ENCODE results near the gene MPHOSPH6.
"Not testable (repeated sequence)": the region's sequence is repeated elsewhere in the genome, so short reads cannot be mapped to it uniquely, and the experiment has no call there.

The MPHOSPH6 gene

DNA sequence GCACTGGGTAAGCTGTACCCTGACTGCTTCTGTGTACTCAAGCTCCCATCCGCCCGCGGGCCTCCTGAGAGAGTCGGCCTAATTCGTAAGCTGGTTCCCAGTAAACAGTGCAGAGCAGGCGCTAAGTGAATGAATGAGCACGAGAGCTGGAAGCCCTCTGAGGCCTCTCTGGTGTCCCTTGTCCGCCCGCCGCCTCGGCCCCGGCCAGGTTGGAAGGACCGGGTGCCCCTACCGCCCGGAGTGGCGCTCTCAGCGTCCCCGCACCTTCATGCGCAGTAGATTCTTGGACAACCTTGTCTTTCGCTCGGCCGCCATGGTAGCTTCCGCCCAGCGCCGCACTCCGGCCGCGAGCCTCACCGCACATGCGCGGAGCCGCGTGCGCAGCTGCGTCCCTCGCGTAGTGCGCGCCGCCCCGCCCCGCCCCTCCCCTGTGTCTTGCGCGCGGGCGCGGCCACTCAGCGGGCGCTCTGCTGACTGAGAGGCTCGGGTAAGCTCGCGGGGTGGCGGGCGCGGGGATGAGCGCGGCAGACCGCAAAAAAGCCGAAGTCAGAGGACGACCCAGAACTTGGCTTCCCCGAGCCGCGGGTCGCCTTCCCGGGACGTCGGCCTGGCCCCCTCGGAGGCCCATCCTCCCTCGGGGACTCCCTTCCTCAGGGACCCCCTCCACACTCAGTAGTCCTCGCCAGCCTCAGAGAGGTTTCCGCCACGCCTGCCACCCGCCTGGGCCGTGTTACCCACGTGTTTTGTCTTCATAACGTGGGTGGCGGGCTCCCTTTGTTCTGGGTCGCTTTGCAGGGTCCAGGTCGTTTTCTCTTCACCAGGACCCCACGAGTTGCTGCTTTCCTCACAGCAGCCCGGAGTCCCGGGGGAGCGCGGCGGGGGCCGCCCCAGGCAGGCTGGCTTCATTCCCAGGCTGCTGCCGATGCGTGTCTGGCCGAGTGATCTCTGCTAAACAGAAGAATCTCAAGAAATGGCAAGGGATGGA lies at the start of gene MPHOSPH6:
MPHOSPH6 (minus strand) TSS at position 364 of the 985 bp plus-strand sequence; CDS start at position 315, 49 bp downstream.
- Mint-ChIP-seq H3K4me1 (peaks cover 23% of the 10 kb centered on the region), H3K9me3 (peaks cover 11% of the 10 kb centered on the region), H3K4me3 (peak within 1 kb of the TSS; percentile 91), H3K36me3 (peaks cover 36% of the 10 kb centered on the region), H3K27me3 (peaks cover 43% of the 10 kb centered on the region), H3K27ac (peak within 1 kb of the TSS; percentile 94)
- CTCF ChIA-PET = interaction anchor here (1.0 to 1.5 kb wide), 4 partner anchors 25 to 229 kb away, joined by 3 to 4 read pairs (median 4); no protein-coding TSS in a partner anchor
- DNase-seq = peak; percentile 93

DNA sequence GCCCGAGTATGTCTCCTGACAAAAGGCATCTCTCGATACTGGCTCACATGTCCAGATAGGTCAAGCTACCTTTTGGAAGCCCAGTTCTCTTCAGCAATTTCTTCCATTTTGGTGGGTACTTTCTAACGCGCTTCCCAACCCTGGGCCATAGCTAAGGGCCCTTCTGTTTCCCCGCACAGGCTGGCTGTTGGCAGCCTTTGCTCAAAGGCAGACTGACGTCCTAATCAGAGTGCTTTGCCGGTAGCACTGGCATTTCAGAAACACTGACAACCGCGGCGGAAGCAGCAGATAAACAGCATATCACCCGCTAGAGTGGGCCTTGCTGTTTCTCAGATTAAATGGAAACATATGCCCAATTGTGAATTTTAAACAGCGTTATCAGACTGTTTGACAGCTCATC lies 49.3 kb upstream of the MPHOSPH6 start:
- Mint-ChIP-seq H3K27me3 (no peaks in the 10 kb centered on the region), H3K27ac (no peak overlapping the region), H3K9me3 (no peaks in the 10 kb centered on the region), H3K4me3 (no peak overlapping the region), H3K4me1 (no peaks in the 10 kb centered on the region), H3K36me3 (no peaks in the 10 kb centered on the region)
- CTCF ChIA-PET = no interaction called here
- DNase-seq = no peak

DNA sequence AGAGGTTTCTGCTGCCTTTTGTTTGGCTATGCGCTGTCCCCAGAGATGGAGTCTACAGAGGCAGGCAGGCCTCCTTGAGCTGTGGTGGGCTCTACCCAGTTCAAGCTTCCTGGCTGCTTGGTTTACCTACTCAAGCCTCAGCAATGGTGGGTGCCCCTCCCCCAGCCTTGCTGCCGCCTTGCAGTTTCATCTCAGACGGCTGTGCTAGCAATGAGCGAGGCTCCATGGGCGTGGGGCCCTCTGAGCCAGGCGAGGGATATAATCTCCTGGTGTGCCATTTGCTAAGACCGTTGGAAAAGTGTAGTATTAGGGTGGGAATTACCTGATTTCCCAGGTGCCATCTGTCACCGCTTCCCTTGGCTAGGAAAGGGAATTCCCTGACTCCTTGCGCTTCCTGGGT lies 39.3 kb upstream of the MPHOSPH6 start:
- H3K9me3 Mint-ChIP-seq, H3K36me3 Mint-ChIP-seq, CTCF ChIA-PET, H3K4me3 Mint-ChIP-seq, H3K27me3 Mint-ChIP-seq, H3K27ac Mint-ChIP-seq, DNase-seq, H3K4me1 Mint-ChIP-seq: not testable (repeated sequence)

DNA sequence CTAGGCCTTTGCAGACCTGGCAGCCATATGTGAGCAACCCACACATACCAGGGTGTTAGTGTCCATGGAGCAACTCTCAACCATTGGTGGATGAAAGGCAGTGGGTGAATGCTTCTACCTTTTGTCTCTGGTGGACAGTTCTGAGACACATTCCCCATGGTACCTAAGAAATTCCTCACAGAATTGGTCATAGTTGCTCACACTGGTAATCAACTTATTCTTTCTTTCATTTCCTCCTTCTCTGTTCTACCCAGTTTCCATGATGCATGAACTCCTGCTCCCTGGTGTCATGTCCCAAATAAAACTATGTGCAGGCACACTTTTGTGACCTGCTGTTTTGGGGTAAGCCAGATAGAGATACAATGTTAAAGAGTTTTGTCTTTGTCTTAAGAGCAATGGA lies 33.2 kb upstream of the MPHOSPH6 start:
- DNase-seq = no peak
- CTCF ChIA-PET = no interaction called here
- peaks cover 5% of the 10 kb centered on the region for H3K27me3 Mint-ChIP-seq
- no peaks in the 10 kb centered on the region for H3K9me3 Mint-ChIP-seq
- H3K27ac Mint-ChIP-seq = no peak overlapping the region
- no peak overlapping the region for H3K4me3 Mint-ChIP-seq
- no peaks in the 10 kb centered on the region for H3K36me3 Mint-ChIP-seq
- no peaks in the 10 kb centered on the region for H3K4me1 Mint-ChIP-seq

DNA sequence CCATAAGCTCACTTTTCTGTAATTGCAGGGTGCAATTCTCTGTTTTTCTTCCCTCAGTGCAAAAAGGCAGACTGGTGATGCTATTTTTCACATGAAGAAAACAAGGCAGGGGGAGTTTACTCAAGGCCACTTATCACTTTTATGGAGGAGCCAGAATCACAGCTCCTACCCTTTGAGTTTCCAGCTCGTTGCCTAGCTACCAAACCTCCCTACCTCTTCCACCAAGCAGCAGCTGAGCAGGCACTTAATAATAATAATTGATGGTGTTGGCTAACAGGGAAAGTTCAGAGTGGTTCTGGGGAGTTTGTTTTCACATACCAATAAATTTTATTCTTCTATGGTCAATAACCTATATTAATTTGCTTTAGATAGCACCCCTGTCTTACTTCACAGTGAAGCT lies 31.9 kb upstream of the MPHOSPH6 start:
- H3K9me3 Mint-ChIP-seq = no peaks in the 10 kb centered on the region
- peaks cover 12% of the 10 kb centered on the region for H3K27me3 Mint-ChIP-seq
- H3K27ac Mint-ChIP-seq = no peak overlapping the region
- DNase-seq = no peak
- H3K4me1 Mint-ChIP-seq = no peaks in the 10 kb centered on the region
- CTCF ChIA-PET = no interaction called here
- no peak overlapping the region for H3K4me3 Mint-ChIP-seq
- H3K36me3 Mint-ChIP-seq = no peaks in the 10 kb centered on the region

DNA sequence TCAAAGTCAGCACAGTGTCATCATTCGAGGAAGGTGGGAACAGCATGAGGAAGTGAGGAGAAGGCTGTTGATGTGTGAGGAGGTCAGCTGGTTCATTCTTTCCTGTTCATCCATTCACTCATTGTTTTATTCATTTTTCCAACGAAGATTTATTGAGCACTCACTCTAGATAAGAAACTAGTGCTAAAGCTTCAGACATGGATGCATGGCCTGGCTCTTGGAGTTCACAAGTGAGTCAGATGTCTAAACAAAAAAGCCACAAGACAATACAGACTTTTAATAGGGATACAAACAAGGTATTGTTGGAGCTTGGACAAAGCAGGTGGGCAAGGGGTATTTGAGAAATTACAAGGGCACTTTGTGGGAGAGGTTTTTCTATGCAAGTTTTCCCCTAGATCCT lies 31.3 kb upstream of the MPHOSPH6 start:
- H3K36me3 Mint-ChIP-seq = no peaks in the 10 kb centered on the region
- no peak overlapping the region for H3K4me3 Mint-ChIP-seq
- H3K4me1 Mint-ChIP-seq = no peaks in the 10 kb centered on the region
- no peak overlapping the region for H3K27ac Mint-ChIP-seq
- peaks cover 12% of the 10 kb centered on the region for H3K27me3 Mint-ChIP-seq
- CTCF ChIA-PET = no interaction called here
- no peak for DNase-seq
- no peaks in the 10 kb centered on the region for H3K9me3 Mint-ChIP-seq

GRCh38 chr16:82199209-82199608 lies 29.2 kb upstream of the MPHOSPH6 start:
- Mint-ChIP-seq H3K27me3 (peaks cover 12% of the 10 kb centered on the region), H3K27ac (no peak overlapping the region), H3K9me3 (no peaks in the 10 kb centered on the region), H3K36me3 (no peaks in the 10 kb centered on the region), H3K4me1 (no peaks in the 10 kb centered on the region), H3K4me3 (no peak overlapping the region)
- CTCF ChIA-PET = interaction anchor here (0.7 kb wide), 1 partner anchor 29 kb away, joined by 3 read pairs; the partner anchor contains the start of gene MPHOSPH6
- DNase-seq = no peak

DNA sequence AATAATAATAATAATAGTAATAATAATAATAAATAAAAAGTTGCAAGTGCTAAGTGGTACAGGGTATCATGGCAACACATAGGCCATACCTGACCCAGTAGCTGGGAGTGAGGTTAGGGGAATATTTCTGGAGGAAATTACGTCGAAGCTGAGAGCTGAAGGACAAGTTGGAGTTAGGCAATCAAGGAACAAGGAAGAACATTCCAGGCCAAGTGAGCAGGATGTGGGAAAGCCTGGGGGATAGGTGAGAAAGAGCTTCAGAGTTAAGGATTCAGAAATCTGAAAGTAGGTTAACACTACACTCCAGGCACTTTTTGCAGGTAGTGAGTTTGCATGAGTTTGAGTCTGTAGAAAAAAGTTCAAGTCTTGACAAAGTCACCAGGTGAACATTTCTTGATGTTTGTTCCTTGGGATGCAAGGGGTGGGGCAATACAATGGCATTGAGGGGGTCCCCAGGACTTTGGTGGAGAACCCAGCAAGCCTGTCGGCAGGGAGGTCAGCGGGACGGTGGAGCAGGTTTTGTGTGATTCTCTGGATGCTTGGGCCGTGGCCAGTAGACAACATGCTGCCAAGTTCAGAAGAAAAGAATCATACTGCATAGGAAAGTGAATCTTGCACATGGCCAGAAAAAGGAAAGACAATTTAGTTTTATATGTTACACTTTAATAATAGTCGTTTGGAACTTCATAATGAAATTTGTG lies 27.7 kb upstream of the MPHOSPH6 start:
- H3K4me3 Mint-ChIP-seq = no peak overlapping the region
- CTCF ChIA-PET = no interaction called here
- H3K4me1 Mint-ChIP-seq = peaks cover 7% of the 10 kb centered on the region
- no peaks in the 10 kb centered on the region for H3K9me3 Mint-ChIP-seq
- no peak overlapping the region for H3K27ac Mint-ChIP-seq
- no peaks in the 10 kb centered on the region for H3K36me3 Mint-ChIP-seq
- DNase-seq = no peak
- H3K27me3 Mint-ChIP-seq = peaks cover 12% of the 10 kb centered on the region

GRCh38 chr16:82195917-82196494 lies 26.0 kb upstream of the MPHOSPH6 start:
- no peak for DNase-seq
- Mint-ChIP-seq H3K4me1 (peaks cover 12% of the 10 kb centered on the region), H3K36me3 (peaks cover 2% of the 10 kb centered on the region), H3K27ac (no peak overlapping the region), H3K27me3 (peaks cover 8% of the 10 kb centered on the region), H3K4me3 (no peak overlapping the region), H3K9me3 (peaks cover 1% of the 10 kb centered on the region)
- CTCF ChIA-PET = interaction anchor here (0.9 to 2.0 kb wide), 2 partner anchors 26 to 35 kb away, joined by 3 to 8 read pairs; partner anchors contain the start of gene MPHOSPH6

GRCh38 chr16:82194086-82194485 lies 24.1 kb upstream of the MPHOSPH6 start:
- H3K27me3 Mint-ChIP-seq = peaks cover 14% of the 10 kb centered on the region
- CTCF ChIA-PET = interaction anchor here (2.0 kb wide), 1 partner anchor 37 kb away, joined by 8 read pairs; no protein-coding TSS in a partner anchor
- peaks cover 2% of the 10 kb centered on the region for H3K36me3 Mint-ChIP-seq
- H3K4me3 Mint-ChIP-seq = no peak overlapping the region
- peaks cover 1% of the 10 kb centered on the region for H3K9me3 Mint-ChIP-seq
- DNase-seq = no peak
- peaks cover 12% of the 10 kb centered on the region for H3K4me1 Mint-ChIP-seq
- no peak overlapping the region for H3K27ac Mint-ChIP-seq

- peaks cover 11% of the 10 kb centered on the region for H3K27me3 Mint-ChIP-seq
- no peak overlapping the region for H3K4me3 Mint-ChIP-seq
- CTCF ChIA-PET = interaction anchor here (1.2 kb wide), 1 partner anchor 13 kb away, joined by 3 read pairs; no protein-coding TSS in a partner anchor
- DNase-seq = no peak
- peaks cover 2% of the 10 kb centered on the region for H3K36me3 Mint-ChIP-seq
- peak overlapping the region; percentile 69 for H3K27ac Mint-ChIP-seq
- peaks cover 16% of the 10 kb centered on the region for H3K4me1 Mint-ChIP-seq
- H3K9me3 Mint-ChIP-seq = peaks cover 1% of the 10 kb centered on the region
Measured at GRCh38 chr16:82192665-82193064, 22.6 kb upstream of the MPHOSPH6 start.

DNA sequence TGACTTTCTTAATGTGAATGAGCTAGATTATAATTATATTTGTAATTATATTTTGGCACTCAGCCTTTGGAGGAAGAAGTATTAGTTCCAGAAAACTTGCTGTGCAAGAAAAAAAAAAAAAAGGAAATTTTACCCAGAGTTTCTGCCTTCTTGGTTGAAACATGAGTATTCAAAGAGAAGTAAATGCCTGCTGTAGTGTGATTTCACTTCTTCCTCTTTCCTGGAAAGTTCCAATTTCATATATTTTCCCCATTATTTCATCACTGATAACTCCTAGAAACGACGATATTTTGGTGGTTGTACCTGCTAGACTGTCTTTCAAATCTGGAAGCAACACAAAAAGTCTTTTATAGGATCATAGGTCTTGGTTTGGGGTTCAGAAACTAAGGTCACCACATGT lies 20.4 kb upstream of the MPHOSPH6 start:
- Mint-ChIP-seq H3K9me3 (peaks cover 1% of the 10 kb centered on the region), H3K4me3 (no peak overlapping the region), H3K36me3 (peaks cover 2% of the 10 kb centered on the region), H3K27me3 (peaks cover 8% of the 10 kb centered on the region), H3K27ac (no peak overlapping the region), H3K4me1 (peaks cover 17% of the 10 kb centered on the region)
- CTCF ChIA-PET = no interaction called here
- DNase-seq = no peak

GRCh38 chr16:82187829-82188228 lies 17.8 kb upstream of the MPHOSPH6 start:
- H3K27ac Mint-ChIP-seq = no peak overlapping the region

GRCh38 chr16:82185012-82185411 lies 15.0 kb upstream of the MPHOSPH6 start:
- H3K36me3 Mint-ChIP-seq = no peaks in the 10 kb centered on the region
- CTCF ChIA-PET = no interaction called here
- no peaks in the 10 kb centered on the region for H3K9me3 Mint-ChIP-seq
- no peak overlapping the region for H3K4me3 Mint-ChIP-seq
- H3K27me3 Mint-ChIP-seq = peaks cover 16% of the 10 kb centered on the region
- DNase-seq = no peak
- no peak overlapping the region for H3K27ac Mint-ChIP-seq
- H3K4me1 Mint-ChIP-seq = peaks cover 5% of the 10 kb centered on the region

More at GRCh38 chr16:82187829-82188228, 17.8 kb upstream of the MPHOSPH6 start:
- peaks cover 11% of the 10 kb centered on the region for H3K4me1 Mint-ChIP-seq
- no peak overlapping the region for H3K4me3 Mint-ChIP-seq
- CTCF ChIA-PET = no interaction called here
- peaks cover 1% of the 10 kb centered on the region for H3K9me3 Mint-ChIP-seq
- peaks cover 8% of the 10 kb centered on the region for H3K27me3 Mint-ChIP-seq
- DNase-seq = no peak
- H3K36me3 Mint-ChIP-seq = peaks cover 2% of the 10 kb centered on the region
